WTC11 (cell line): Measurements from ENCODE around the gene PLEKHH1. TPM values are rescaled to one million over a fixed set of nuclear protein-coding genes. Genes with fewer than 3 reads are reported as not detected.

Source experiments
- ATAC-seq: fragments of 200-7000 bp; cut with Tn5 transposase; 2 replicates; pipeline ENCODE4 v1.10.0; 2021; ENCODE audit warnings: mild to moderate bottlenecking, moderate library complexity
- CTCF ChIA-PET: fragments of 300-600 bp; sonication (Branson Sonifier 250); formaldehyde crosslinking; loops from one replicate; lab custom pipeline; 2021; ENCODE audit warnings: antibody characterized with exemption; lab: Charles Lee
- POLR2A ChIA-PET: fragments of 350-600 bp; sonication (Branson Sonifier 250); formaldehyde crosslinking; loops from one replicate; lab custom pipeline; 2021; ENCODE audit warnings: antibody characterized with exemption; lab: Charles Lee
- DNase-seq: peaks from one replicate; pipeline ENCODE4 v3.0.0; 2021; ENCODE audit warnings: low spot score
- H3K27ac Mint-ChIP-seq: 2 replicates; pipeline ENCODE4 v1.8.0; 2021; ENCODE audit warnings: mixed read lengths
- H3K27me3 Mint-ChIP-seq: 2 replicates; pipeline ENCODE4 v1.8.0; 2021; ENCODE audit warnings: low read depth, mild to moderate bottlenecking, moderate library complexity, mixed read lengths
- H3K36me3 Mint-ChIP-seq: 2 replicates; pipeline ENCODE4 v1.8.0; 2021; ENCODE audit warnings: mixed read lengths
- H3K4me1 Mint-ChIP-seq: 2 replicates; pipeline ENCODE4 v1.8.0; 2022; ENCODE audit warnings: mixed read lengths
- H3K4me3 Mint-ChIP-seq: 2 replicates; pipeline ENCODE4 v1.8.0; 2021; ENCODE audit warnings: mild to moderate bottlenecking, moderate library complexity, mixed read lengths
- H3K9me3 Mint-ChIP-seq: 2 replicates; pipeline ENCODE4 v1.8.0; 2021; ENCODE audit warnings: mixed read lengths
- ARID4B ChIP-seq: sonication (generic); formaldehyde crosslinking; IDR thresholded peaks from 2 replicates; pipeline ENCODE4 v1.8.0; 2023; ENCODE audit warnings: missing genetic modification reagents, mild to moderate bottlenecking, borderline replicate concordance
- CREB1 ChIP-seq: sonication (generic); formaldehyde crosslinking; IDR thresholded peaks from 2 replicates; pipeline ENCODE4 v1.8.0; 2023; ENCODE audit warnings: mild to moderate bottlenecking, missing genetic modification reagents
- E2F5 ChIP-seq: sonication (generic); formaldehyde crosslinking; IDR thresholded peaks from 2 replicates; pipeline ENCODE4 v1.8.1; 2022; ENCODE audit warnings: mild to moderate bottlenecking, moderate library complexity, missing genetic modification reagents
- ERG ChIP-seq: fragments of 250-450 bp; sonication (Bioruptor Pico); IDR thresholded peaks from 2 replicates; pipeline ENCODE4 v1.8.0; 2021; ENCODE audit warnings: mild to moderate bottlenecking
- FOXK1 ChIP-seq: sonication (generic); formaldehyde crosslinking; IDR thresholded peaks from 2 replicates; pipeline ENCODE4 v1.8.0; 2022; ENCODE audit warnings: mild to moderate bottlenecking, moderate library complexity, missing genetic modification reagents
- FOXP1 ChIP-seq: sonication (generic); formaldehyde crosslinking; IDR thresholded peaks from 2 replicates; pipeline ENCODE4 v1.8.0; 2022; ENCODE audit warnings: missing genetic modification reagents, mild to moderate bottlenecking, moderate library complexity, borderline replicate concordance
- GTF2I ChIP-seq: fragments of 250-450 bp; sonication (Bioruptor Pico); conservative IDR thresholded peaks from 2 replicates; pipeline ENCODE4 v1.4.0; 2021; ENCODE audit warnings: mild to moderate bottlenecking
- MAX ChIP-seq: sonication (generic); formaldehyde crosslinking; IDR thresholded peaks from 2 replicates; pipeline ENCODE4 v1.8.0; 2022; ENCODE audit warnings: mild to moderate bottlenecking, missing genetic modification reagents
- MLX ChIP-seq: sonication (generic); formaldehyde crosslinking; IDR thresholded peaks from 2 replicates; pipeline ENCODE4 v1.8.1; 2023; ENCODE audit warnings: mild to moderate bottlenecking, missing genetic modification reagents, moderate library complexity
- NFATC4 ChIP-seq: fragments of 250-450 bp; sonication (Bioruptor Pico); IDR thresholded peaks from 2 replicates; pipeline ENCODE4 v1.9.0; 2021; ENCODE audit warnings: mild to moderate bottlenecking
- NFE2L1 ChIP-seq: sonication (generic); formaldehyde crosslinking; IDR thresholded peaks from 2 replicates; pipeline ENCODE4 v1.8.1; 2023; ENCODE audit warnings: missing genetic modification reagents
- NFYB ChIP-seq: sonication (generic); formaldehyde crosslinking; conservative IDR thresholded peaks from 2 replicates; pipeline ENCODE4 v1.8.0; 2022; ENCODE audit warnings: low read depth, missing genetic modification reagents
- NR2C2 ChIP-seq: sonication (generic); formaldehyde crosslinking; IDR thresholded peaks from 2 replicates; pipeline ENCODE4 v1.8.0; 2022; ENCODE audit warnings: mild to moderate bottlenecking, missing genetic modification reagents
- TCF7 ChIP-seq: sonication (generic); formaldehyde crosslinking; IDR thresholded peaks from 2 replicates; pipeline ENCODE4 v1.8.0; 2022; ENCODE audit warnings: mild to moderate bottlenecking, low read depth, missing genetic modification reagents, moderate library complexity
- TP53 ChIP-seq: sonication (generic); formaldehyde crosslinking; IDR thresholded peaks from 2 replicates; pipeline ENCODE4 v1.8.1; 2023; ENCODE audit warnings: mild to moderate bottlenecking, missing genetic modification reagents
- USF1 ChIP-seq: sonication (generic); formaldehyde crosslinking; IDR thresholded peaks from 2 replicates; pipeline ENCODE4 v1.8.0; 2022; ENCODE audit warnings: mild to moderate bottlenecking, missing genetic modification reagents
- ZNF121 ChIP-seq: sonication (generic); formaldehyde crosslinking; IDR thresholded peaks from 2 replicates; pipeline ENCODE4 v1.8.0; 2023; ENCODE audit warnings: missing genetic modification reagents
- ZNF138 ChIP-seq: sonication (generic); formaldehyde crosslinking; conservative IDR thresholded peaks from 2 replicates; pipeline ENCODE4 v1.8.1; 2022; ENCODE audit warnings: mild to moderate bottlenecking, moderate library complexity, missing genetic modification reagents
- ZNF232 ChIP-seq: sonication (generic); formaldehyde crosslinking; IDR thresholded peaks from 2 replicates; pipeline ENCODE4 v1.8.0; 2022; ENCODE audit warnings: mild to moderate bottlenecking, missing genetic modification reagents
- ZNF281 ChIP-seq: sonication (generic); formaldehyde crosslinking; IDR thresholded peaks from 2 replicates; pipeline ENCODE4 v1.8.0; 2023; ENCODE audit warnings: mild to moderate bottlenecking, missing genetic modification reagents
- total RNA-seq: library from RNA; stranded (reverse); gene quantifications from 3 replicates; pipeline ENCODE4 v1.2.3, GENCODE V29; 2021

The PLEKHH1 gene
- total RNA-seq, 1 experiment from 2014 or later: 48.3 TPM

GRCh38 chr14:67555518-67556090 is 22.5 kb downstream of the PLEKHH1 start:
- no peaks in the 10 kb centered on the region for H3K9me3 Mint-ChIP-seq
- ChIA-PET POLR2A (no interaction called here), CTCF (interaction anchor here (1.2 to 2.6 kb wide), 3 partner anchors 16 to 128 kb away, joined by 6 to 14 read pairs (median 7); no protein-coding TSS in a partner anchor)
- no peak overlapping the region for H3K4me3 Mint-ChIP-seq
- no peak overlapping the region for H3K27ac Mint-ChIP-seq
- DNase-seq (no peak), ATAC-seq (no peak)
- peaks cover 10% of the 10 kb centered on the region for H3K4me1 Mint-ChIP-seq
- TF ChIP-seq ZNF121 (CRISPR knock-in tag): no peak
- no peak for TF ChIP-seq TP53 (CRISPR knock-in tag)
- no peak for TF ChIP-seq TCF7 (CRISPR knock-in tag)
- no peak for TF ChIP-seq NFYB (CRISPR knock-in tag)
- TF ChIP-seq MAX (CRISPR knock-in tag): no peak
- no peak for TF ChIP-seq ZNF138
- no peak for TF ChIP-seq ZNF232 (CRISPR knock-in tag)
- TF ChIP-seq E2F5 (CRISPR knock-in tag): no peak
- TF ChIP-seq NFATC4 (CRISPR knock-in tag): no peak
- TF ChIP-seq USF1 (CRISPR knock-in tag): no peak
- TF ChIP-seq GTF2I (CRISPR knock-in tag): no peak
- no peak for TF ChIP-seq ARID4B
- no peak for TF ChIP-seq FOXP1 (CRISPR knock-in tag)
- no peaks in the 10 kb centered on the region for H3K27me3 Mint-ChIP-seq
- peaks cover 28% of the 10 kb centered on the region for H3K36me3 Mint-ChIP-seq

GRCh38 chr14:67556671-67557070 is 23.6 kb downstream of the PLEKHH1 start:
- TF ChIP-seq CREB1 (CRISPR knock-in tag) (no peak), ERG (CRISPR knock-in tag) (no peak), MLX (CRISPR knock-in tag) (no peak), MAX (CRISPR knock-in tag) (no peak), NFE2L1 (no peak), ZNF281 (CRISPR knock-in tag) (no peak), FOXK1 (no peak), NR2C2 (CRISPR knock-in tag) (no peak)
- ATAC-seq (no peak), DNase-seq (no peak)
- Mint-ChIP-seq H3K4me3 (no peak overlapping the region), H3K9me3 (no peaks in the 10 kb centered on the region), H3K27ac (peak overlapping the region; percentile 55; the same call in 1 of the 2 replicates), H3K36me3 (peaks cover 28% of the 10 kb centered on the region), H3K4me1 (peaks cover 10% of the 10 kb centered on the region), H3K27me3 (no peaks in the 10 kb centered on the region)
- ChIA-PET POLR2A (no interaction called here), CTCF (interaction anchor here (1.2 to 2.6 kb wide), 4 partner anchors 15 to 137 kb away, joined by 4 to 14 read pairs (median 6); no protein-coding TSS in a partner anchor)
